GM12892 (cell line): ENCODE measurements around the gene GPS1.

Experiments
- DNase-seq: peaks from one replicate; pipeline ENCODE4 v3.0.0; 2011; ENCODE audit not compliant: insufficient read length
- FAIRE-seq: peaks from 2 replicates; lab custom pipeline; 2011; peaks lifted over from hg19 to GRCh38; lab: Jason Lieb, UNC
- POLR2A ChIP-seq: IDR thresholded peaks from 2 replicates; pipeline ENCODE4 v1.6.1; 2011; ENCODE audit warnings: low read depth, low read length, control low read depth
- POLR2AphosphoS5 ChIP-seq: IDR thresholded peaks from 2 replicates; pipeline ENCODE4 v1.6.1; 2011; ENCODE audit warnings: low read depth, low read length, control low read depth
- TAF1 ChIP-seq: IDR thresholded peaks from 2 replicates; pipeline ENCODE4 v1.6.1; 2011; ENCODE audit warnings: low read depth, mild to moderate bottlenecking, control low read depth, low read length, borderline replicate concordance

Gene GPS1

GRCh38 chr17:82010575-82011525, 40.8 kb upstream of the GPS1 start:
- no peak for FAIRE-seq
- no peak for TF ChIP-seq TAF1
- no peak for TF ChIP-seq POLR2AphosphoS5
- no peak for TF ChIP-seq POLR2A
- no peak for DNase-seq

DNA sequence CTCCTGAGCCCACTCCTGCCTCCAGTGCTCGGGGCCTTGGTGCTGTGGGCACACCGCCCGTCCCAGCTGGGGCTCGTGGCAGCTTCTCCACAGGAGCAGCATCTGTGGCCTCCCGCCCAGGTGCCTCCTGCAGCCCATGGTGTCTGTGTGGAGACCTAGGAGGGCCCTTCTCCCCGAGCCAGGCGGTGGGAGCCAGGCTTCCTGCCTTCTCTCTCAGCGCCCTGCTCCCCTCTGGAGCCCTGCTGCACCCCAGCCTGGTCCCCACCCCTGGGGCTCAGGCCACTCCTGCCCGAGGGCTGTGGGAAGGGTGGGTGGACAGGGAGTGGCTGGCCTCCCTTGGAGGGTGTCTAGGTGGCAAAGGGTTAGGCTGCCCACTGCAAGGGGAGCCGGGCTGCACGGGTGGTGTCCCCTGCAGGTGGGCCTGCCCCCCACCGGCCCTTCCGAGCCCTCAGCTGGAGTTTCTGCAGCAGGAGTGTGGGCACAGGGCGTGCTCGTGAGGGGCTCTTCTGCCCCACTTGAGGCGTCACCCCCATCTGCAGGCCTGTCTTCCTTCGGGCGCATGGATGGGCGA, 40.0 kb upstream of the GPS1 start:
- no peak for DNase-seq
- no peak for FAIRE-seq

GRCh38 chr17:82012261-82012639, 39.4 kb upstream of the GPS1 start:
- no peak for FAIRE-seq

More for the DNA sequence above, 40.0 kb upstream of the GPS1 start:
- no peak for TF ChIP-seq POLR2A
- no peak for TF ChIP-seq POLR2AphosphoS5
- no peak for TF ChIP-seq TAF1

DNA sequence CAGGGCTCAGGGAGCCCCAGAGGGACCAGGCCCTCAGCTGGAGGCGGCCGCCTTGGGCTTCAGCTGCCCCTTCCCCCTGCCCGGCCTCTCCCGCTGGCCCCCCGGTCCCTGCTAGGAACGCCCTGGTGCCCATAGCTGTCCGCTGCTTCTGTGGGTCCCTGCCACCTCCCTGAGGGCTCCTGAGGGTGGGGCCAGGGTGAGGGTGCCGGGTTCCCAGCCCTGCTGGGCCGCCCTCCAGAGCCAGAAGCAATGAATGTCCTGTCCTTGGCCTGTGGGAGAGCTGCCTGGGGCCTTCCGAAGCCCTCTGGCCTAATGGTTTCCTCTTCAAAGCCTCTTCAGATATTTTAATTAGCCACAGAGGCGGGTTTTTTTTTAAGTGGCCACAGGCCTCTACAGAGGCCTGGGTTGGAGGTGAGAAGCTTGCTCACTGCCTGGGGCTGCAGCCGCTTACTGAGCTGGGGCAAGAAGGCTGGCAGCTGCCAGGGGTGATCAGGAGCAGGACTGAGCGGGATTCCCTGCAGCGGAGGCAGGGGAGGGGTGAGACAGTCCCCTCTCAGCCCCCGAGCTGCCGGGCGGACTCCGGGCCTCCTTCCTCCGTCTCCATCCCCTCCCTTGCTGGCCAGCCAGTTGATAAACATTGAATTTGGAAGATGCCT, 38.9 kb upstream of the GPS1 start:
- TF ChIP-seq POLR2A (no peak), POLR2AphosphoS5 (no peak), TAF1 (no peak)
- DNase-seq (no peak), FAIRE-seq (no peak)

More at GRCh38 chr17:82012261-82012639, 39.4 kb upstream of the GPS1 start:
- TF ChIP-seq POLR2A = no peak
- TF ChIP-seq POLR2AphosphoS5 = no peak
- no peak for TF ChIP-seq TAF1
- DNase-seq = no peak

DNA sequence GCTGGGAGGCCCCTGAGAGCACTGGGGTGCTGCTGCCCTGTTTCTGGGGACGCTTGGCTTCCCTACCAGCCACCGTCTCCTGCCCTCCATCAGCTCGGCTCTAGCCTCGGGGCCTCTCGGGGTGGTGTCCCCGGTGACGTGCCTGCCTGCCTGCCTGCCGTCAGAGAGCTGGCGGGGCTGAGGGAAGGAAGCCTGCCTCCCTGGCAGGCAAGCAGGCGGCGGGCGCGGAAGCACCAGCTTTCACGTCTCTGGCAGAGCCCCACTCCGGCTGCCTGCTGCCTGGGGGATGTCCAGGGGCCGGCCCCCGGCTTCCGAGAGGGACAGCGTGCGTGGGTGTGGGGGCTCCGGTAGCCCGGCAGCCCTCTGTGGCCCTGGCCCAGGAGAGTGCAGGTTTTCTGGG, 38.4 kb upstream of the GPS1 start:
- DNase-seq (no peak), FAIRE-seq (no peak)
- no peak for TF ChIP-seq POLR2A
- no peak for TF ChIP-seq POLR2AphosphoS5
- no peak for TF ChIP-seq TAF1

DNA sequence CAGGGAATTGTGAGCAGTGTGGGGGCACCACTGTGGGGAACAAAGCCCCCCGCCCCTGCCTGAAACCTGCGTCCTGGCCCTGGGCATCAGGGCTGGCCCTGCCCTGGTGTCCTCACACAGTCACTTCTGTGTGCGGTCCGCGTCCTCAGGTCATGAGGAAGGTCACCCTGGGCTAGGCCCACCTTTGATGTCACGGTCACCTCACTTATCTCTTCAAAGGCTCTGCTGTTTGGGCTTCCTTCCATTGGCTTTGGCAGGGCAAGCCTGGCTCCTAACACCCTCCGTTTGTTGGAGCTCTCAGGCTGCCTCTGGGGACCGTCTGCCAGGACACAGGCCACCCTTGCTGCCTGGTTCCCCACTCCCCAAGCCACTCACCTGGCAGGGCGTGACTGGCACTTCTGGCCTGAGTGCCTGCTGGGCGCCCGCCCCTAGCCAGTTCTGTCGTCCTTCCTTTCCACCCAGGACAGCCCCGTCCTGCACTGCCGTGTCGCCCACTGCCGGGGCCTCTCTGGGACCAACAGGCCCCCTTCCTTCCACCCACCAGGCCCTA, 37.9 kb upstream of the GPS1 start:
- FAIRE-seq = no peak
- TF ChIP-seq TAF1 (no peak), POLR2AphosphoS5 (no peak), POLR2A (no peak)
- no peak for DNase-seq

GRCh38 chr17:82014432-82014831, 37.3 kb upstream of the GPS1 start:
- no peak for TF ChIP-seq TAF1
- TF ChIP-seq POLR2AphosphoS5 = no peak
- TF ChIP-seq POLR2A = no peak
- FAIRE-seq (no peak), DNase-seq (no peak)

DNA sequence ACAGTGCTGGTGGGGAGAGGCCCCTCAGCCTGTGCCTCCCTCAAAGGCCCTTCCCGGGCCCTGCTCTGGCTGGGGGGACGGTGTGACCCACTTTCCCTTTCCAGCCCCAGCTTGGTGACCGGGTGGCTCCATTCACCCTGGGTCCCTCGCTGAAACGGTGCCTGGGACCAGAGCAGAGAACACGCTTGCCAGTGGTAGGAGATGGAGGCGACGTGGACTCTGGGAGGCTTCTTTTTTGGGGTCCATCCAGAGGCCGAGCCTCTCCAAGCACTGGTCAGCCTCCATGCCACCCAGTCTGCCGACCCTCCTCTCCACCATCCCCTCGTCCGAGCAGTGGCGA, 36.8 kb upstream of the GPS1 start:
- no peak for FAIRE-seq
- TF ChIP-seq POLR2A = no peak
- TF ChIP-seq TAF1 = no peak
- no peak for TF ChIP-seq POLR2AphosphoS5
- DNase-seq = no peak

DNA sequence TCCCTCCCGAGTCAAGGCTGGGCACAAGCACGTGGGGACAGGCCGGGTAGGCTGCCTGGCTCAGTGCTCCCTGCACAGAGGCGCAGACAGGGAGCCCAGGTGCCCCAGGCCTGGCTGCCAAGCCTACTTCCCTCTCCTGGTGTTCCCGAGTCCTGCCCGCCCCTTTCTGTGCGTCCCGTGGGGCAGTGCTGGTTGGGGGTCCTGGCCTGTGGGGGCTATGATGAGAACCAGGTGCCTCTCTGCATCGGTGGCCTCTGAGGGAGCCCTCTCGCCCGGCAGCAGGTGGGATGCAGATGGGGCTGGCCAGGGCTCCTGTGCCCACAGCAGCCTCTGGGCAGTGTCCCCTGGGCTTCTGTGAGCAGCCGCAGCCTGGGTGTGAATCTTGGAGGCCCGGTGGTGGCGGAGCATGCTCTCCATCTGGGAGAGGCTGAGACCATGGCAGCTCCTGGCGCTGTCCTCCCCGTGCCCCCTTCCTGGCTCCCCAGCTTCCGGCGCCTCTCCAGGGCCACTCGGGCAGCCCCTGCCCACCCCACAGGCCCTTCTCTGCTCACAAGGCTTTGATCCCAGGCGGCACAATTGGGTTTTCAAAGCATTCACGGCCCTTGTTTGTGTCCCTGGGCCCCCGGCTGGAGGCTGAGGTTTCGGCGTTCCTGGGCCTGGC, 36.3 kb upstream of the GPS1 start:
- DNase-seq = no peak
- FAIRE-seq = no peak
- TF ChIP-seq POLR2AphosphoS5 = no peak
- no peak for TF ChIP-seq TAF1
- TF ChIP-seq POLR2A = no peak

GRCh38 chr17:82016061-82016874, 35.4 kb upstream of the GPS1 start:
- FAIRE-seq = no peak
- TF ChIP-seq POLR2A (no peak), TAF1 (no peak)

More at GRCh38 chr17:82016061-82016874, 35.4 kb upstream of the GPS1 start:
- no peak for DNase-seq
